Fibroblast of skin of left biceps (primary cell): ENCODE measurements around the gene KRT38.
"Not testable (repeated sequence)": the region's sequence is repeated elsewhere in the genome, so short reads cannot be mapped to it uniquely, and the experiment has no call there.

Experiments
- DNase-seq, 2 experiments: peaks; one replicate each; pipeline ENCODE4 v3.0.0-alpha.2; 2013; ENCODE audit warnings: low read depth in 2 of 2

KRT38 gene

DNA sequence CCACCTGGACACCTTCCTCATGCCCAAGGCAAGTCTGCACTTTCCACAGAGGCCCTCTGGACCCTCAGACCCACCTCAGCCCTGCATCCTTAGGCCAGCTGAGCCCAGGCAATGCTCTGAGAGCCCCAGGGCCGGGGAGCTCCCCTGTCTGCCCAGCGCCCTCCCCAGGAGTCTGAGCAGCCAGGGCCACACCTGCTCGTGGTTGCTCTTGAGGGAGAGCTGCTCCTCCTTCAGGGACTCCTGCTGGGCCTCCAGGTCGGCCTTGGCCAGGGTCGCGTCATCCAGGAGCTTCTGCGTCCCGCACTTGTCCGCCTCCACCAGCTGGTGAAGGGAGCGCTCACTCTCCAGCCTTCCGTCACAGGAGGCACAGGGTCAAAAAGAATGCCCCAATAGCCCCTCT is 18.2 kb downstream of the KRT38 start:
- DNase-seq = not testable (repeated sequence)

DNA sequence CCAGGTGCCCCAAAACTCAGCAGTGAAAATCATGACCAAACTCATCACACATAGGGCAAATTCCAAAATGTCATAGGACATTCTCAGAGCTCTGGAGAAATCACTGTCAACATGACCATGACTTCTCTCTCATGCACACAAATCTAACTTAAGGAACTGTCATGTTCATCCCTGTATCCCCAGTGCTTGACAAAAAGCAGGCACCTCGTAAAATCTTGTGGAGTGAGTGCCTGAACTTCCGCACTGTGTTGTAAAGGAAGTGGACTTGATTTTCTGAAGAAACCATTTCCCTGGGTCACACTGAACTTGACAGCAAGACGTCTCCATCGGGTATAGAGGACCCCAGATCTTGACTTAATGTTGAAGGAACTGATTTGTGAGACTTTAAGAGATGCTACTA is 19.2 kb downstream of the KRT38 start:
- DNase-seq = no peak

DNA sequence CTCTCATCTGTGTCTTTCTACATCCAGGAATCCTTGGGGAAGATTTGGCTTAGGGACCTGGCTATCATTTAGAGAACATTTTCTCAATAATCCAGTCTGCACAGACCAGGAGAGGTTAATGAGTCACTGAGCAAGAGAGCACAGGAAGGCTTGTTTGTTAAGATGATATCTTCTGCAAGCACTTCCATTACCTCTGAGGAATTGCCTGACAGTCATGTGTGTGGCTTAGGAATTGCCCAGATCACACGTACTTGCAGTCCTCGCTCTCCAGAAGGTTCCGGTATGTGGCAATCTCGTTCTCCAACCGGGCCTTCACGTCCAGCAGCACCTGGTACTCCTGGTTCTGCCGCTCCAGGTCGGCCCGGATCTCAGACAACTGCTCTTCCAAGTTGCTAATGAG is 19.7 kb downstream of the KRT38 start:
- DNase-seq = no peak

DNA sequence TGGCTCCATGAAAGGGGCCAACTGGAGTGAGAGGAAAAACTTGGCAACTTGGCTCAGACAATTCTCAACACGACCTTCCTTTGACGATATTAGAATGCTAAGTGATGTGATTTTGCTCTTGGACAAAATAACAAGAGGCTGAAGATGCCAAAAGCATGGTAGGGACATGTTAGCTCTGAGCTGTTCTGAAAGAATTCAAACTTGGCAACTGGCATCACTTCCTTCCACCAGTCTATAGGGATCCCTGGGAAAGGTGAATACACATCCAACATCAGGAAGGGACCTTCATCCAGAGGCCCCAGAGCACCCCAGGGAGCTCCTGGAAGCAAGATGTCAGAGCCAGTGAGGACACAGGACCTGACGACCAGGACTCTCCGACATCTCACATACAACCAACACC is 20.6 kb downstream of the KRT38 start:
- DNase-seq = no peak

DNA sequence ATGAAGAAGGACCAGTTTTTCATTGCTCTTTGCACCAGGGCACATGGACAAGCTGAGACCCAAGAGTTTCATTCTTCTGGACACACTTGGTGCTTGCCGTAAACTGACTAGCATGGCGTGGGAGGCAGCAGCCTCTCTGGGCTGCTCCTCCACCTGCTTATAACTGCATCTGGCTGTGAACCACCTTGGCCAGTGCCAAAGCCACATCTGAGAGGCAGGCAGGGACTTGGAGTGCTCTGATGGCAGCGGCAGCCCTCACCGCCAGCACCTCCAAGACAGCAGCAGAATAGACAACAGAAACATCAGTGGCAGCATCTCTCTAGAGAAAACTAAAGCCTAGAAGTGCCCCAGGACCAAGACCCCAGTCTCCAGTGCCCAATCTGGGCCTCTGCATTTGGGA is 21.1 kb downstream of the KRT38 start:
- DNase-seq = no peak

DNA sequence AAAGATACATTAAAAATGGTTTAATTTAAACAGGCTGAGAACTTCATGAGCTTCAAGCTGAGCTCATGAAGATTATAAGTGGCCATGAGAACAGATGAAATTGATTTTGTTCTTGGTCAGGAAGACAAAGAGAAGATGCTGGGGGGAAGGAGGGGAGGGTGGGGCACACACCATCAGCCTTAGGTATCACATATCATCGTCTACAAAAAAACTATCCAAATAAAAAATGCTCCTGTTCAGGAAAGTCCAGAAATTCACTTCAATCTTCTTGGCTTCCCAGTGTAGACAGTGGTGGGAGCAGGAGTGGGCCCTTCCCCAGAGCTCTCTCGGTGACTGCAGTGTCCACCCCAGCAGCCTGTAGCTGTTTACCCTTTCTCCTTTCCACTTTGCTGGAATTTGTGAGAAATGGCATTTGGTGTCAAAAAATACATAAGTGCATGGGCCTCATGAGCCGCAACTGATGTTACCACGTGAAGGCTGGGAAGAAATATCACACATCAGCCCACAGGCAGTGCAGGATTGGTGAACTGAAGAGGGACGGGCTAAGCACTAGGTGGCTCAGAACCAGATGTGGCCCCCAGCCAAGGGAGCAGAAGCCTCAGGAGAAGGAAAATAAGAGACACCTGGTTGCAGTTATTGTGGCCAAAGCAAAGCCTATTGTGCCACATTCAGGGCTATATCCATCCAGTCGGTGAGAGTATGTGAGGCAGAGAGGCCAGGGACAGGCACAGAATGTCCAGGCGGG is 22.5 kb downstream of the KRT38 start:
- DNase-seq = no peak

DNA sequence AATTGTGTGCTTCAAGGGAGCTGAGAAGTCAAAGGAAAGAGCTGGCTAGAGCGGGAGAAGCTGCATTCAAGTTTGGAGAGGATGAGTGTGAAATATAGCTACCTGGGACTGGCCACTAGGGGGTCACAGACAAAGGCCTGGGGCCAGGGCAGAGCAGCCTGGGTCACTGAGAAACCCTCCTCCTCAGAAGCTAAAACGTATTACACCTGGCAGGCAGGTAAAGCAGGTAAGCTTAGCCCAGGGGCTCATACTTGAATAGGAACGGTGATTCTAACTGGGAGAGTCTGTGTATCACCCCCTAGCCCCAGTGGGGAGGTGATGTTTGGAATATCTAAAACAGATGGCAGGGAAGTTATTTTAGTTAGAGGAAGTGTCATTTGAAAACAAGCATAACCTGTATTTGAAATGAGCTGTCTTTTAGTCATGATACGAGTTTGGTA is 23.2 kb downstream of the KRT38 start:
- no peak for DNase-seq

DNA sequence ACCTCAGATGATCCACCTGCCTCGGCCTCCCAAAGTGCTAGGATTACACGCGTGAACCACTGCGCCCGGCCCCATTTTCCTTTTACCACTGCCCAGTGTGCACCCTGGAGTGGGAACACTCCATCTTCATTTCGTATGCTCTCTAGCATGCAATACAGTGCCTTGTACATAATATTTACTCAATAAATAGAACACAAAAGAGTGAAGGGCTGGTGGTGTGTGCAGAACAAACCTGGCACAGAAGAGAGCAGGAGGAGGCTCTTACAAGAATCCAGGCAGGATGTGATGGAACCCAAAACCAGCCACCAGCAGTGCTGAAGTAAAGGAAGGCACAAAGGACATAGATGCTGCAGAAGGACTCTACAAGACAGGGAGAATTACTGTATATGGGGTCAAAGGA is 23.7 kb downstream of the KRT38 start:
- no peak for DNase-seq

DNA sequence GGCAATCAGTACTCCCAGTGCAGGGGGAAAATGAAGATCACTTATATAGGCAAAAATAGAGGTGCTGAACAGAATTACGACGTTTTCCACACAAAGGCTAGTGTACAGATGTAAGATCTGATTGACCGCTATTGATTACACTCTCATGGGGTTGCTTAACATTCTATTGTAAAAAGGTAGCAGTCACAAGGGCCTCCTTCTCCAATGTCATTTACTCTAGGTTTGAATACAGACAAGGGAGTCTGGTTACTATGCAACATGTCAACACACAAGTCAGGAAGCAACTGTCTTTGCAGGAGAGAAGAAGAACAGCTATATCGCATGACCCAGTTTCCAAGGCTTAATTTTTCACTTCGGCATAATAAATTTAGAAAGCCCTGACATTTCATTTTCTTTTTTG is 24.3 kb downstream of the KRT38 start:
- DNase-seq = no peak

DNA sequence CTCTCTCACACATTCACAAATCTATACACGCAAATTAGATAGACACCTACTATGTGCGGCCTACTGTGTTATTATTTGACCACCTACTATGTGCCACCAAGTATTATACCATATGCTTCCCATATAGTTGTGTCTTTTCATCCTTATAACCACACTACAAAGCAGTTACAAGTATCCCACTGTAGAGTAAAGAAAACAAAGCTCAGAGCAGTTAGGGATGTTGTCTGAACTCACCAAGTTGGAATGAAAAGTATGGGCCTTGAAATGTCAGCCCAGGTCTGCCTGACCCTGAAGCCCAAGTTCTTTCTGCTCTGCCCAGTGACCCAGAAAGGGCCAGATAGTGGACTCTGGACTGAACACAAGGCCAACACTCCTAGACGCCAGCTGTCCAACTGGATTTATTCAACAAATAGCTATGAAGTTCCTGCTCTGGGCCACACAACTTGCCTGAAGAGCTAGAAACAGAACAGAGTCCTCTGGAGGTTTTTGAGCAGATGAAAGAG is 24.9 kb downstream of the KRT38 start:
- DNase-seq = no peak

DNA sequence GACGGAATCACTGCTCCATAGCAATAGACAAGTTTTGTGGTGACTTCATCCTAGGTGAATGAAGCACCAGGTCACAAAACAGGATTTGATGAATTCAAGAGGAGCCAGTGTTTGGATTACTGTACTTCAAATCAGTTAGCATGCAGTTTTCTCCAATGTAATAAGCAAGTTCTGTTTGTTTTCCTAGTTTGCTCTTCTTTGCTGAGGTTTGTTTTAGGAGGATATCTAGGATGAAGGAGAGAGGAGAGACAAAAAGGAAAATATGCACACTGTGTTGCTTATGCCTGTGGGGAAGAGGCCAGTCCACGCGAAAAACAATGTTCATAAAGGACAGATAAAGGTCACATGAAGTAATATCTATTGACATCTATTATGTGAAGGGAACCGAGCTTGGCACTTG is 25.4 kb downstream of the KRT38 start:
- no peak for DNase-seq

DNA sequence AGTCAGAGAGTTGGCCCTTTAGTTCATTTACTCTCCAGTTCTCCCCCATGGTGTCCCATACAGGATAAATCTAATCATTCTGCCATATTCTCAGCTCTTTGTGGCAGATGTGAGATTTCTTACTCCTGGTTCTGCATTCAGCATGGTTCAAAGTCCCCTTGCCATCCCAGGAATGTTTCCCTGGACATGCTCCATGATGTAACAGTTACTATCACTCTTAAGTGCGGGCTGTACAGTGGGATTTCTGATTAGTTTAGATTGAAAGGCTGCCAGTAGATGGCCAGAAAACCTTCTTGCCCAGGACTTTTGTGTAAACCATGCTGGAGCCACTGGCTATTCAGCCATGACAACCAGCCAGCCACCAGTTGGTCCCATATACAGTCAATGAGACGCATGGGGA is 26.8 kb downstream of the KRT38 start:
- DNase-seq = no peak

DNA sequence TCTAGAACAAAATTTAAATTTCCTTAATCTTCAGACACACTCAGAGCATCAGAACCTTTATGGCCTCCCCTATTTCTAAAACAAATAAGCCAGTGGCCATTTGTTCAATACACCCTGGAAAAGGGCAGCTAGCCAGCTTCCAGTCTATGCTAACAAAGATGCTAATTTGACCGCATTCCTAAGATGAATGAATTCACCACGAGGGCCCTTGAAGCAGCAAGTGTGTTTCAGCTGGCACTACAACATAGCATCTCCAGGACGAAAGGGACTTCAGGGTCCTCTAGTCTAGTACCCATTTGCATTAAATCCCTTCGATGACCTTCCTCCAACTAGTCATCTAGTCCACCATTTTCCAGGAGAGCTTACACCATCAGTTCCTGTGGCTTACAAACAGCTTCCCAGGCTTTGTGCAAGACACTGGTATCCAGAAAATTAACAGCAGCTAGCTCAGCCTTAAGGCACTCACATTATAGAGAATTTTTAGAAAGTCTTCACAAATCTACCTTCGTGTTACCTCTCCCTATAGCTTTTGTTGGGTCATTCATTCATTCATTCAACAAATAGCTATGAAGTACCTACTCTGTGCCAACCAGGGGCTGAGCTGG is 27.3 kb downstream of the KRT38 start:
- DNase-seq = no peak

DNA sequence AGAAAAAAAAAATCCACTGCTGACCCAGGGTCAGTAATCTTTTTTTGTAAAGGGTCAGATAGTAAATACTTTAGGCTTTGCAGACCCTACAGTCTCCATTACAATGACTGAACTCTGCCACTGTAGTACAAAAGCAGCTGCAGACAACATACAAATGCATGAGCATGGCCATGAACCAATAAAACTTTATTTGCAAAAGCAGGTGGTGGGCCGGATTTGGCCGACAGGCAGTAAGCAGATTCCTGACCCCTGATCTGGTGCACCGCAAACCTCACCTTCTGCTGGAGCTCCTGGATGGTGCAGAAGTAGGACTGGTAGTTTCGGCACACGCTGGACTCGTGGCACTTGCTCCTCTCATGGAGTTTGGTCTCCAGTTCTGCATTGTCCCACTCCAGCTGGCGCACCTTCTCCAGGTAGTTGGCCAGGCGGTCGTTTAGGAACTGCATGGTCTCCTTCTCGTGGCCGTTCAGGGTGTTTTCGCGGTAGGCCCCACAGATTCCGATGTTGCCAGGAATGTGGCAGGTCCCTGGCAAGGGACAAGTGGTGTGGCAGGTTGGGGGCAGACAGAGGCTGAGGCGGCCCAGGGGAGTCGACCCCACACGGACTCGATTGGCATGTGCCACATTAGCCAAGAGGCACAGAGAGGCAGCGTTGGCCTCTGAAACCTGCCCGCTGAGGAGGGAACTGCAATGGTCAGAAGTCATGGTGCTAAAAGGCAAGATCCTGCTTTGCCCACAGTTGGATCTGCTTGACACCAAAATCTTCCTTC is 29.5 kb downstream of the KRT38 start:
- no peak for DNase-seq

DNA sequence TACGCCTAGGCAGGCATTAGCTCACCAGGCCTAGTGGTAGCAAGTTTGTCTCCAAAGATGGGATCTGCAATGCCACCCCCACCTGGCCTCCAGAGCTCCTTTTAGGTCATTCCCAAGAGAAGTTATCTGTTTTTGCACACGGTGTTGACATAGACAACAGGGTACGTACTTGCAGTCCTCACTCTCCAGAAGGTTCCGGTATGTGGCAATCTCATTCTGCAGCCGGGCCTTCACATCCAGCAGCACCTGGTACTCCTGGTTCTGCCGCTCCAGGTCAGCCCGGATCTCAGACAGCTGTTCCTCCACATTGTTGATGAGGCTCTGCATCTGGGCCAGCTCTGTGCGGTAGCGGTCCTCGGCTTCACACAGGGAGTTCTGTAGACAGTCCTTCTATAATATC is 33.6 kb downstream of the KRT38 start:
- DNase-seq = no peak

DNA sequence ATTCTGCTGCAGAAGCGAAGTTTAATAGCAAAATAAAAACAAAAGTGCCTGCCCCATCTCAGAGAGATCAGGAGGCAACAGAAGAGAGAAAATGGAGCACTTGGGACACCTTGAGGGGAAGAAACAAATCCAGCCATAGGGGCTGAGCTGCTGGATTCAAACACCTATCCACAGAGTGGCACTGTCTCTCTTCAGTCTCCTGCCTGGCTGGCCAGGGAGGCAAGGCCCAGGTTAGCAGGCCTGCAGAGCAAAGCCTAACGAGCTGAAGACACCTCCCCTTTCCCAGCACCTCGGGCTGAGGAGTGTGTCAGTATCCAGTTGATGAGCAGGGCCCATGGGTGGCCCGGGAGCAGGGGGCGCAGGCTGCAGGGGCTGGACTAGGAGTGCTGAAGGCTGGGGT is 34.6 kb downstream of the KRT38 start:
- DNase-seq = no peak

DNA sequence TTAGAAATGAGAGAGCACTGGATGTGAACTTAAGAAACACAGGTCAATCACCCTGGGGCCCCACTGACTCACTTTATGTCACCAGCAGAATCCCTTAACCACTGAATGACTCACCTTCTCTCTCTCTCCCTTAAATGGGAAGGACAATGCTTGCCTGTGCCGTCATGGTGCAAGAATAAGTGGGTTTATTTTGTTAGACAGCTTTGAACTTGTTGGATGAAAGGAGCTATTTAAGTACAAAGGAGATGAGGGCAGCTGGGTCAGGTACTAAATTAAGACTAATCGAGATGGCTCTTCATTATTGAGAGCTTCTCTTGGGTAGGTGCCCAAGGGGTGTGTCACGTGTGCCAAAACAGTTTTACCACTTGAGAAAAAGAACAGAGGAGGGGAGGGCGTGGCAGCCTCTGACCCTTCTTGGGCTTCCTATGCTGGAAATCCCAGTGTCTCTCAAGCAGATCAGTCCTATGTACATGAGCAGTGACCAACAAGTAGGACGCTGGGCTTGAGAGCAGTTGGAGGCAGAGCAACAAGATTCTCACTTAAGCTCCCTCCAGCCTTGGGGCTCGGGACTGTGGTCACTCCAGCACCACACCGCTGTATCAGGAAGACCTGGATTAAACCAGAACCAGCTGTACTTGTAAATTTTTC is 36.6 kb downstream of the KRT38 start:
- peak; percentile 70 to 73 for DNase-seq

DNA sequence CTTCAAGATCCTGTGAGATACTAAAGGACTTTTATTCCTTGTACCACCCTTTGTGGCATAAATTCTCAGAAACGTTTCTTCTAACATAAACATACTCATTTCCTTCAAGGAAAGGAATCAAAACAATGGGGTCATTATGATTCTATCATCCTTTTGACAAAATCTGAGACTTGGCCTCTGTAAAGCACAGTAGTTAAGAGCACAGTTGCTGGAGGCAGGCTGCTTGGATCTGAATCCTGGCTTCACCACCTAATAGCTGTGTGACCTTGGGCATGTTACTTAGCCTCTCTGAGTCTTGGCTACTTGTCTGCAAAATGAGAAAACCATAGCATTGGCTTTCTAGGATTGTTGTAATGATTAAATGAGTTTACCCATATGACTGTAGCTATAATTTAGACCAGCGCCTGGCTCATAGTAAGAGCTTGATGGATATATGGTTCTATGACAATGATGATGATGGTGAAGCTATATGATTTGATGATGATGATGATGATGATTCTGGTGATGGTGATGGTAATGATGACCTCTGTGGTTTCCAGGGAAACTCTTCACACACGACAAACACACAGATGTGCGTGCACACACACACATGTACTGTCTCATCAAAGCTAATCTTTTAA is 37.3 kb downstream of the KRT38 start:
- no peak for DNase-seq

DNA sequence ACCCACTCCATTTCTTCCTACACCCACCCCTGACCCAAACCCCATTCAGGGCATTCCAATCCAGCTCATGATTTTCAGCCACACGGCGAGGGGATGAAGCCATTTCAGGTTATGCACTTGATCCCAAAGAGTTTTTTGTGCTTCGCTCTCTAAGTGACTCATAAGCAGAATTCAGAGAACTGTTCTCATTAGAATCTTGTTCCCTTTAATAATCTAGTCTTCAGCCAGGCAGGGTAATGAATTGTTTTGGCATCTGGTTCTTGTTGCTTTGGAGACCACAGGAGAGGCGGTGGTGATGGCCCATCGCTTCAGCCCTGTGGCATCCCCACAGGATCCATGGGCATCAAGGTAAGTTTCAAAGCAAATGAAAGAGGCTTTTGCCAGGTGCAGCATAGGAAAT is 38.6 kb downstream of the KRT38 start:
- no peak for DNase-seq

DNA sequence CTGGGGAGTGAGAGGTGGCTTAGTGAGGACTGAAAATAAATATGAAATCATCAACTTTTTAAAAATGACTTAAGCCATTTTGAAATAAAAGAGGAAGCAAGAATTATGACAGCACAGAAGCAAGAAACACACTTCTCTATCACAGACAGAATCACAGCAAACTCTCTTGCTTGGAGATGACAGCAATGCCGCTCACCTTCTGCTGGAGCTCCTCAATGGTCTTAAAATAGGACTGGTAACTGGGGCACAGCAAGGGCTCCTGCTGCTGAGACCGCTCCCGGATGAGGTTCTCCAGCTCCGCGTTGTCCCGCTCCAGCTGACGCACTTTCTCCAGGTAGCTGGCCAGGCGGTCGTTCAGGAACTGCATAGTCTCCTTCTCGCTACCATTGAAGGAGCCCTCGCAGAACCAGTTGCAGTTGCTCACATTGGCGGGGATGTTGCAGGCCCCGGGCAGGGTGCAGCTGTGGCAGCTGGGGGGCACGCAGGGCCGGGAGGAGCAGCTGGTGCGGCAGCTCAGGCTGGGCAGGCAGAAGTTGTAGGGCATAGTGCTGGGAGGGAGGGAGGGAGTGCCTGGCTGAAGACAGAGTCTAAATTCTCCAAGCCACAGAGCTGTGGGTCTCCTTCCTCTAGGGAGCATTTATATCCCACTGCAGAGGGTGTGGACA is 43.7 kb downstream of the KRT38 start, which contains the start of gene KRT31:
Gene KRT31, minus strand, starts transcription at position 613 of the 665 bp plus-strand sequence. Its CDS starts 69 bp downstream, at position 544.
- no peak for DNase-seq

DNA sequence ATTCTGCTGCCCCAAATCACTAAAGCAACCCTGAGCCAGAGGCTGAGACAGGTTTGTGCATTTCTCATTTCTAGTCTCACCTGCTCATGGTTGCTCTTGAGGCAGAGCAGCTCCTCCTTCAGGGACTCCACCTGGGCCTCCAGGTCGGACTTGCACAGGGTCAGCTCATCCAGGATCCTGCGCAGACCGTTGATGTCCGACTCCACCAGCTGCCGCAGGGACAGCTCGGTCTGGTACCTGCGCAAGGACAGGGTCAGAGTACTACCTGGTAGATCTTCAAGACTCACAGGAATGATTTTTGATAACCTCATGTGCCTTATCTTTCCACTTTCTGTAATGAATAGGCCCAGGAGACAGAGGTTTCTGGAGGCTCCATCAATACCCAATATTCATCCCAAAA is 44.4 kb downstream of the KRT38 start:
- no peak for DNase-seq
